ENCODE results near the gene CCDC183.
"Not testable (repeated sequence)": the region's sequence is repeated elsewhere in the genome, so short reads cannot be mapped to it uniquely, and the experiment has no call there.

CCDC183 gene

DNA sequence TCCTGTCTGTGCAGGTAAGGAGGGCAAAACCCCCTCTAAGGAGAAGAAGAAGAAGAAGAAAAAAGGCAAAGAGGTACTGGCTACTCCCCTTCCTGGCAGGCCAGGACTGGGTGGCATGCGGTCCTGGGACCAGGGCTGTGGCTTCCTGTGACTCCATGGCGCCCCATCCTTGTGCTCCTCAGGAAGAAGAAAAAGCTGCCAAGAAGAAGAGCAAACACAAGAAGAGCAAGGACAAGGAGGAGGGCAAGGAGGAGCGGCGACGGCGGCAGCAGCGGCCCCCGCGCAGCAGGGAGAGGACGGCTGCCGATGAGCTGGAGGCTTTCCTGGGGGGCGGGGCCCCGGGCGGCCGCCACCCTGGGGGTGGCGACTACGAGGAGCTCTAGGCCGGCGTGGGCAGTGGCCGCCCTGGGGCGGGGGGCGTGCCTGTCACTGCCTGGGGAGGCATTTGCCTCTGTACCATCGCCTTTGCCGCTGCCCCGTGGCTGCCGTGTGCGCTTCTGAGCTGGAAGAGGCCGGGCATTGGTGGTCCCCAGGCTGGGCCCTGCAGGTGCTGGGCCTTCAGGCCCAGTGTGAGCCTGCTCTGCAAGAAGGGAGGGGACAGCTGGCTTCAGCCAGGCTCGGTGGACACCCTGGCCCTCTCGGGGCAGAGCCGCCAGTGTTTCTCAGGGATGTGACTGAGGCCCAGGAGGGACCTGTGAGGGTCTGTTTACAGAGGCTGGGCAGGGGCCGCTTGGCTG is 44.2 kb downstream of the CCDC183 start:
- DNase-seq: no peak

DNA sequence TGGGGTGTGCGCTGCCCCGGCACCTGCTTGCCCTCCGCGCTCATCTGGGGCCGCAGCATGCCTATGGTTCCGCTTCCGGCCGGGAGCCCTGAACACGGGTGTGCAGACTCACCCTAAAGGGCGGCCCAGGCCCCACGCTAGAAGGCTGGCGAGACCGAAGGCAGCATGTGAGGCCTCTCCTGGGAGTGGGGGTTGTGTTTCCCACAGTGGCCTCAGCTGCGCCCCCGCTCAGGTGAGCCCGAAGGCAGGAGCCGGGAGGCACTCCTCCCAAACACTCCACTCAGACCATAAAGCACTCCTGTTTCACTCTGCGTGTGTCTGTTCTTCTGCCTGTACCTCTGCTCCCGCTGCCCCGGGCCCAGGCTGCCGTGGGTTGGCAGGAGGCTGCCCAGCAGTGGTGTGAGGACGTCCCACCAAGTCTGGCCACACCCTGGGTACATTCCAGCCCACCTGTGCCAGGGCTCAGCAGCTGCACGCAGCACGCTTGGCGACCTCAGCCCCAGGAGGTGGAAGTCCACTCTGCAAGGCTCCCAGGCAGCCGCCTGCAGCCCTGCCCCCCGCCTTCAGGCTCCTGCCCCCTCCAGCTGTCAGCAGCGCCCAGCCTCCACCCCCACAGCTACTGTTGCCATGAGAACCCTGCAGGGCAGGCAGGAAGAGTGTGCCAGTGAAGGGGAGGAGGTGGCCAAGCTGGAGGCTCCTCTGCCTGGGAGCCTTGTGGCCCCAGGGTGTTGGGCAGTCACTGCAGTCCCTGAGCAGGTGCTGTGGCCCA is 44.9 kb downstream of the CCDC183 start:
- DNase-seq: no peak

DNA sequence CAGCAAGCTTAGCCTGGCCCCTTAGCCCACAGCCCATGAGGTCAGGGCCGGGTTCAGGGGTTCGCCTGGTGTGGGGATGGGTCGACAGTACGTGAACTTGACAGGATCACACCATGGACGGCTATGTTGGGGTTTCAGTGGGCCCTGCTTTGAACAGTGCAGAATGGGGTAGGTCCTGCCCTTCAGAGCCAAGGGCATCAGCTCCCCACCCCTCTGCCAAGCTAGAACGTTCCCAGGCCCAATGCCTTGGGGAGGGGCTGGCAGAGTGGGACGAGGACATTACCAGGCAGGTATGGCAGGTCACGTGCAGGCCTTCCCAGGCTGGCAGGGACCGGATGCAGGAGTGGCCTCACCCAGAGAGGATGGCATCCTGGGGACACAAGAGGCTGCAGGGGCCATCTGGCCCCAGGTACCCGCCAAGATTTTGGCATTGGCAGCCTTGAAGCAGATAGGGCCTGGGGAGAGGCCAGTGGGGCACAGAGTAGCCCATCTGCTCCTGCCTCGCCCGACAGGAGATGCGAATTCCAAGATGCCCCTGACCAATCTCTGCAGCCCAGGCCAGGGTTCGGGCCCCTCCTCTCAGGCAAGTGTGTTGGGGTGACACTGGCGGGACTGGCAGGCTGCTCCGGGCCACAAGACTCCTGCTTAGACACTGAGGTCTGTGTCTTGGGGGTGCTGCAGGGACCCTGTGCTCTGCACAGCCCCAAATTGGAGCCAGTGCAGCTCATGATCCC is 45.7 kb downstream of the CCDC183 start:
- not testable (repeated sequence) for DNase-seq

DNA sequence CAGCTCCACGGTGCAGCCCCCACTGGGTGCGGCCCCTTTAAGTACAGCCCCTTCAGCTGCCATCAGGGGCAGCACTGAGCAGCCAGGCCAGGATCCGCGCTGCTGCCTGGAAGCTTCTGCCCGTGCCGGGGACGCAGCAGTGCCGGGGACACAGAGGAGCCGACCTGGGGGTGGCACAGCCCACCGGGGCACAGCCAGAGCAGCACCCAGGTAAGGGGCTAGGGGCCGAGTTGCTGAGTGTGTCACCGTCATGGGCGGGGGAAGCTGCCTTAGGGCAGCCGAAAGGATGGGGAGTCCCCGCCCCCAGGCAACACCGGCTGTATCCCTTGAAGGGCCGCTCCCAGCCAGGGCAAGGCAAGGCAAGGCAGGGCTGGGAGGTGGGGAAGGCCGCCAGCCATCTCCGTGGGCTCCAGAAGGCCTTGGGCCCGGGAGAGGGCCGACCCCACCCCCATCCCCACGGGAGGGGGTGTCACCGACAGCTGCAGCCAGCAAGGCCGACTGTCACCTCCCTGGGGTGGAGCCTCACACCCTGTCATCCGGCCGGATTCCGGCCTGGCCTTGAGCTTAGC is 46.3 kb downstream of the CCDC183 start, which contains the start of gene AJM1:
Gene AJM1 (plus strand): TSS at position 99 of the 569 bp plus-strand sequence. CDS start 1,937 bp downstream, outside the sequence.
- DNase-seq: peak; percentile 66

DNA sequence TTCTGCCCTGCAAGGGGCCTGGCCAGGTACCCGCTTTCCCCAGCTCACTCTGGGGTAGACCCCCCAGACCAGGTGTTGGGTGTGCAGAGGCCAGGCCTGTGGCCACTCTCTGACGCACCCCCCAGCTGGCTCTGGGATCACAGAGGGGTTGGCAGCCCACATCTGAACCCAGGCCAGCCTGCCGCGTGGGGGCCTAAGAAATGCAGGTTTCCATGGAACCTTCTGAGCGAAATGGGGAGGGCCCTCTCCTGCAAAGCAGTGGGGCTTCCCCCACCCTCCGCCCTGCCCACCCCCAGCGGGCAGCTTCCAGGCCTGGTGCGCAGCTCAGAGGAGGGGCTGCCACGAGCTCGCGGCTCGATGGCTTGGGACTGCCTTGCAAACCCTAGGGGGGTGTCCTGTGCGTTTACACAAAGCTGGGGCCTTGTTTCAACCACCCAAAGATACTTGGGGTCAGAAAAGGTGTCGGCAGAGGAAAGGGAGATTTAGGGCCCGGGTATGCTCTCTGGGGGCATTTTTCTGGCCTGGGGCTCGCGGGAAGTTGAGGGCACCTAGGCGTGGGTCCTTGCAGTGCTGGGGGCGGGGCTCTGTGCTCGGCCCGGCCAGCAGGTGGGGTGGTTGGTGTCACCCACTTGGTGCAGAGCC is 47.1 kb downstream of the CCDC183 start:
- DNase-seq: not testable (repeated sequence)

DNA sequence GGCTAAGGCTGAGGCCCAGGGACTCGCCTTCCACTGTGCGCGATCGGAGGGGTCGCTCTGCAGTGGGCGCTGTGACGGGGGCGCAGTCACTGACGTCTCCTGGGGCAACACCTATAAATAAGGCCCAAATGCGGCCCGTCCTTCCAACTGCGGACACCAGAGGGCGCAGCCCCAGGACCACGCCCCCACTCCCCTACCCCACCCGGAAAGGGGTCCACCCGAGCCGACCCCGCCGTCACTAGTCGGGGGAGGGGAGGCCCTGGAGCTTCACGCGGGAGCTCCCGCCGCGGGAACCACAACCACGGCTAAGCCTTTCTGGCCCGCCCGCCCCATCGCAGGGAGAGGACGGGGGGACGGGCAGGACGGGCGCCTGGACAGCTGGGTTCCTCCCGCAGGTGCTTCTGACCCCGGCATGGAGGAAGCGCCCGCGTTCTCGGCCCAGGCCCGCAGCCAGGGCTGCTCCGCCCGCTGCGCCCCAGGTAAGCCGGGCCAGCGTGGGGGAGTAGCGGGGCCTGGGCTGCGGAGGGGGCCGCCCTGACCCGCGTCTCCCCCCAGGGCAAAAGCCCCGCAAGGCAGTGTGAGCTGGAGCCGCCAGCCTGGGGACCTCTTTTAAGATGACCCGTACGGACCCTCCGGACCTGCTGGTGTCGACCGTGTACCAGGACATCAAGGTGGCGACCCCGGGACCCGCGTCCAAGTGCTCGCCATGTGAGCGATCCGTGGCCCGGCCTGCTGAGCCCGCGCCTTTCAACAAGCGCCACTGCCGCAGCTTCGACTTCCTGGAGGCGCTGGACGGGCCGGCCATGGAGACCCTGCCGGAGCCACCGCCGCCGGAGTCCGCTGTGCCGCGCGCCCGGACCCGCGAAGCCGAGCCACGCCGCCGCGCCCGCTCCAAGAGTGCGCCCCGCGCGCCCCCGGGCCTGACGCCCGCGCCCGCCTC is 47.9 kb downstream of the CCDC183 start:
- DNase-seq: peak; percentile 39

DNA sequence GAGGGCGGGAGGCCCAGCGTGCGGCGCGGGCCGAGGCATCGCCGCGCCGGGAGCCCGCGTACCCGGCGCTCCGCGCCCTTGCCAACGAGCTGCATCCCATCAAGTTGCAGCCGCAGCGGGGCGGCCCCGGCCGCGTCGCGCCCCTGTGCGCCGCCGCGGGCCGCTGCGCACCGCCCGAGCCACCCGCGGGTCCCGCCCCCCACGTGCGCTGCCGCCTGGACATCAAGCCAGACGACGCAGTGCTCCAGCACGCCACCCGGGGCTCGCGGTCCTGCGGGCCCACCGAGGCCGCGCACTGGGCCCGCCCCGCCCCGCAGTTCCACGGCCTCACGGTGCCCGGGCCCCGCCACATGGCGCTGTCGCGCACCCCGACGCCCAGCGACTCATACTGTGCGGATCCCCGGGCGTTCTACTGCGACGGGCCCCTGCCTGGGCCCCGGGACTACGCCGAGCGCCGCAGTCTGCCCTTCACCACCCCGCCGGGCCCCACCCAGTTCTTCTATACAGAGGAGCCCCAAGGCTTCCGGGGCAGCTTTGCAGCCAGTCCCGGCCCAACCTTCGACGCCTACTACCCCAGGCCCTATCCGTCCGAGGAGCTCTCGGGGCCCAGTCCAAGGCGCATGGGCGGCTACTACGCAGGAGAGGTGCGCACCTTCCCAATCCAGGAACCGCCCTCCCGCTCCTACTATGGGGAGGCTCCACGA is 48.8 kb downstream of the CCDC183 start:
- DNase-seq: no peak

DNA sequence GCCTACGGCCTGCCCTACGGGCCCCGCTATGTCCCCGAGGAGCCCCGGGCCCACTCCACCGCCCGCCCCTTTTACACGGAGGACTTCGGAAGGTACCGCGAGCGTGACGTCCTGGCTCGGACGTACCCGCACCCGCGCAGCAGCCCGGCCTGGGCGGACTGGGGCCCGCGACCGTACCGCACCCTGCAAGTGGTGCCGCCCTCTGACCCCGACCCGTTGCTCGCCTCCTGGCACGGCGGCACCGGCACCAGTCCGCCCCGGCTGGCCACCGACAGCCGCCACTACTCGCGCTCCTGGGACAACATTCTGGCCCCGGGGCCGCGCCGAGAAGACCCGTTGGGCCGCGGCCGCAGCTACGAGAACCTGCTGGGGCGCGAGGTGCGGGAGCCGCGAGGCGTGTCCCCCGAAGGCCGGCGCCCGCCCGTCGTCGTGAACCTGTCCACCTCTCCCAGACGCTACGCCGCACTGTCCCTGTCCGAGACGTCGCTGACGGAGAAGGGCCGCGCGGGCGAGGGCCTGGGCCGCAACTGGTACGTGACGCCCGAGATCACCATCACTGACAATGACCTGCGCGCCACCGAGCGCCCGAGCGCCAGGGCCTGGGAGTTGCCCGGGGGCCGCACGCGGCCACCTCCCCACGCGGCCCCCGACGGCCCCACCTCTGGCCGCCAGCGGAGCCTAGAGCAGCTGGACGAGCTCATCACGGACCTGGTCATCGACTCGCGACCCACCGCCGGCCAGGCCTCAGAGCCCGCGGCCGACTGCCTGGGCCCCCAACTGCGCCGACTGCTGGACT is 49.5 kb downstream of the CCDC183 start:
- DNase-seq: no peak

DNA sequence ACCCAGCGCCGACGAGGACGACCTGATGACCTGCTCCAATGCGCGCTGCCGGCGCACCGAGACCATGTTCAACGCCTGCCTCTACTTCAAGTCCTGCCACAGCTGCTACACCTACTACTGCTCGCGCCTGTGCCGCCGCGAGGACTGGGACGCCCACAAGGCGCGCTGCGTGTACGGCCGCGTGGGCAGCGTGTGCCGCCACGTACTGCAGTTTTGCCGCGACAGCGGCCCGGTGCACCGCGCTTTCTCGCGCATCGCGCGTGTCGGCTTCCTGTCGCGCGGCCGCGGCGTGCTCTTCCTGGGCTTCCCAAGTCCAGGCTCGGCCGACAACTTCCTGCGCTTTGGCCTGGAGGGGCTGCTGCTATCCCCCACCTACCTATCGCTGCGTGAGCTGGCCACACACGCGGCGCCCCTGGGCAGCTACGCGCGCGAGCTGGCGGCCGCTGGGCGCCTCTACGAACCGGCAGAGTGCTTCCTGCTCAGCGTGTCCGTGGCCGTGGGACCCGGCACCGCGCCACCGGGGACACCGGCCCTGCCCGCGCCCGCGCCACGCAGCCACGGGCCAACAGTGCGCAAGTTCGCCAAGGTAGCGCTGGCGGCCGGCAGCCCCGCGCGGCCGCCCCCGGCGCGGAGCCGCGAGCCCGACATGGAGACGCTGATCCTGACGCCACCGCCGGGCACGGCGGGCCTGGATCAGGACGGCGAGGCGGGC is 50.4 kb downstream of the CCDC183 start:
- DNase-seq: no peak

DNA sequence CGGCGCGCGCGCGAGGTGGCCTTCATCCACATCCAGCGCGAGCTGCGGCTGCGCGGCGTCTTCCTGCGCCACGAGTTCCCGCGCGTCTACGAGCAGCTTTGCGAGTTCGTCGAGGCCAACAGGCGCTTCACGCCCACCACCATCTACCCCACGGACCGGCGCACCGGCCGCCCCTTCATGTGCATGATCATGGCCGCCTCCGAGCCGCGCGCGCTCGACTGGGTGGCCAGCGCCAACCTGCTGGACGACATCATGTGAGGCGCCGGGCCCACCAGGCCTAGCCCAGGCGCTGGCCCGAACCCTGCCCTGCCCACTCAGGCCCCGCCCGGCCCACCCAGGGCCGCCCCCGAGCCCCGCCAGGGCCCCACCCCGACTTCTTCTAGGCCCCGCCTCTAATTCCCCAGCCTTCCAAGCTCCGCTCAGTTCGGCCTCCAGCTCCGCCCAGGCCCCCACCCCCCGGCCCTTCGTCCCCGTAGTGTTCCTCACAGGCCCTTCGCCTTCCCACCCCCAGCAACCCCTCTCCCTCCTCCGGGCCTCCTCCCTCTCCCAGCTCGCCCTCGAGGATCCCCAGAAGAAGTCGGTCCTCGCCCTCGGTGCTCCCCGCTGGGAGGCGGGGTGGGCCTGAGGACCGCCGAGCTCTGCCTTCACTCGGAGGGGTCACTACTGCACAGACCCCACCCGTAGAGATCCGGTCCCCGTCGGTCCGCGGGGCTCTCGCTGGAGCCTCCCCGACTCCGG is 51.1 kb downstream of the CCDC183 start:
- DNase-seq: no peak

DNA sequence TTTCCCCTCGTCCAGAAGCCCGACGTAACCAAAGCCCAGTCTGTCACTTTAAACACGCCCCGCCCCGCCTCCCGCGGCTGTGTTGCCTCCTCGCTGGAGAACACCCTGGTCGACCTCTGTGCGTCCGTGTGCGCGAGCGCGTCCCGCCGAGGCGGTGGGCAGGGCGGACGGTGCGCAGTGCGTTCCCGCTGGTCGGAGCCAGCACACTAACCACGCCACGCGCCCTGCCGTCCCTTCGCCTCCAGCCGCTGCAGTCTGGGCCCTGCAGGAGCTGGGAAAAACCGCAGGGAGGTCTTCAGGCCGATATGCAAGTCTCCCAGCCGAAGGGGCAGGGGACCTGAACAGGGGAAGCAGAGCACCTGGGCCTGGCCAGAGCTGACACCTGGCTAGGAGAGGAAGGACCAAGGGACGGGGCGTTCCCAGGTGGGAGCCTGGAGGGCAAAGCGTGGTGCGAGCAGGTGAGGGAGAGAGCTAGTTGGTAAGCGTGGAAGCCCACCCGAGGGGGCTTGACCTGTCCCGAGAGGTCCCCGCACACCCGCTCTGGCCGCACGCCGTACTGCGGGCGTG is 51.8 kb downstream of the CCDC183 start:
- DNase-seq: no peak

DNA sequence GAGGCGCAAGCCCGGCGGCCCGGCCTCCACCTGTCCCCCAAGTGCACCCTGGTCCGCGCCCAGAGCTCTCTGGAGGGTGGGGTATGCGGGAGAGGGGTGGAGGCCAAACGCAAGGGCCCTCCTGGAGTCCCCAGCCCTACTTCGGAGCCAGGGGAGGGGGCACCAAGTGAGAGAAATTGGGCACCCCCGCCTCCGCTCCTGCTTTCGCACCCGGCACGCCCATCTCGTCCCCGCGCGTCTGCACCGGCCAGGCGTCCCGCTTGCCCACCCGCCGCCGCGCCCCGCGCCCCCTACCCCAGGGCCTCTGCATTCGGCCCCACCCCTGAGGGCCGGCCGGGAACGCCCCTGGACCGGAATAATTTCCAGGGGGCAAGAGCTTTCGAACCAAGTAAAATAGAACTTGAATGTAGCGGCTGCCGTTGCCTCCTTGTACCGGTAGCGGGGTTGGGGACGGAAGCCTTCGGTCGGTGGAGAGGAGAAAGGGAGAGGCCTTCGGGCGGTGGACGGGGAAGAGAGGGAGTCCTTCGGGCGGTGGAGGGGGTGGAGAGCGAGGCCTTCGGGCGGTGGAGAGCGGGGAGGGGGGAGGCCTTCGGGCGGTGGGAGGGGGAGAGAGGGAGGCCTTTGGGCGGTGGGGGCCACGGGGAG is 52.4 kb downstream of the CCDC183 start:
- no peak for DNase-seq

DNA sequence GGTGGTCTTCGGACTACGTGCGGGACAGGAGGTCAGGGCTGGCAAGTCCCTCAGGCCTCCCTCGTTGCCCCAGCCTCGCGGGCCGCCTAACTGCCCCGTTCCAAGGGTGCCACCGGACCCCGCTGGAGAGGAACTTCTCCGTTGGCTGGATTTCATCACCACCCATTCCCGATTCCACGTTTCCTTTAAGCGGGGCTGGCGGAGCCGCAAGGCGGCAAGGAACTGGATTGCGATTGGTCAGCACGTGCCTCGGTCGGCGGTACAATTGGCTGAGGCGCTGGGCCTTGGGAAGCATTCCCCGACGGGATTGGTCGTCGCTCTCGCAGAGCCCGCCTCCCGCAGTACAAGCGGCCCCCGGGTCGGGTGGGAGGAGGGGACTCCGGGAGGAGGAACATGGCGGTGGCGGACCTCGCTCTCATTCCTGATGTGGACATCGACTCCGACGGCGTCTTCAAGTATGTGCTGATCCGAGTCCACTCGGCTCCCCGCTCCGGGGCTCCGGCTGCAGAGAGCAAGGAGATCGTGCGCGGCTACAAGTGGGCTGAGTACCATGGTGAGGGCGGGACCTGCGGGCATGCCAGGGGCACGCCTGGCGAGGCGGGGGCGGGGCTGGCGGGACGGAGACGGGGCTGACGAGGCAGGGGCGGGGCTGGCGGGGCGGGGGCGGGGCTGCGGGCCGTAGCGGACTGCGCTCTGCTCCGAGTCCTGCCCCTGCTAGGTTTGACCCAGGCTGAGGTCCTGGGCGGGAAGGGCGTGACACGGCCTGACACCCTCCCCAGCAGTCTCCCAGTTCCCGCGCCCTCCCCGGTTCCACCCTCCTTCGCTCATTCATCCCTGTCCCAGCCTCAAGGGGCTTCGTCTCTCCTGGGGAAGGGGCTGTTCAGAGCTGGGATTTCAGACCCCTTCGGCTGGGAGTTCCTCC is 53.2 kb downstream of the CCDC183 start, which contains the start of gene PHPT1:
Gene PHPT1 (plus strand): TSS at position 372 of the 922 bp plus-strand sequence. CDS start 22 bp downstream, at position 394.
- DNase-seq: peak; percentile 94

DNA sequence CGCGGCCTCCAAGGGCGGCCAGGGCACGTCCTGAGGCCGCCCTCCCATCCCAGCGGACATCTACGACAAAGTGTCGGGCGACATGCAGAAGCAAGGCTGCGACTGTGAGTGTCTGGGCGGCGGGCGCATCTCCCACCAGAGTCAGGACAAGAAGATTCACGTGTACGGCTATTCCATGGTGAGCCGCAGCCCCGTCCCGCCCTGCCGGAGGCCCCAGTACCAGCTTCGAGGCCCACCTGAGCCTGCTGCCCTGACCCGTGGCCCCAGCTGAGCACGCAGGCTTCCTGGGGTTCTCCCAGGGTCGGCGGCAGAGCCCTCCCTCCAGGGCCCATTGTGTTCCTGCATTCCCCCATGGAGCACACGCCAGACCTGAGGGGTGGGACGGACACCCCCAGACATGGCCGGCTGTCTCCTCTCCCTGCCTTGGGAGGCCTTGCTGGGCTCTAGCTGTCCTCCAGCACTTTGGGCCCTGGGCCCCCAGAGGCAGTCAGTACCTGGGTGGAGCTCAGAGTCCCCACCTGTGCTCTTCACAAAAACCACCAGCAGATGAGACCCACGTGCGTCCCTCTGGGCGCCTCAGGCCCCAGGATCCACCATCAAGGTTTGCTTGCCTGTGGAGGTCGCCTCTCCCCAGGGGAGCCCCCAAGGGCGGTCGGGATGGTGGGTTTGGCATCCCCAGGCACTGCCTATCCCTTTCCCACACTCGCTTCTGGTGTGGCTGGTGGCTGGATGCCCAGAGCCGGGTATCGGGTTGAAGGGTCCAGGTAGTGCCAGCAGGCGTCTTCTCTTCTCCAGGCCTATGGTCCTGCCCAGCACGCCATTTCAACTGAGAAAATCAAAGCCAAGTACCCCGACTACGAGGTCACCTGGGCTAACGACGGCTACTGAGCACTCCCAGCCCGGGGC is 54.1 kb downstream of the CCDC183 start:
- no peak for DNase-seq
